SK-N-DZ (cell line): ENCODE results near the gene PPP1R16B.
"Not testable (repeated sequence)": the region's sequence is repeated elsewhere in the genome, so short reads cannot be mapped to it uniquely, and the experiment has no call there.

ENCODE experiments used
- DNase-seq: peaks from one replicate; pipeline ENCODE4 v3.0.0-alpha.2; 2015; ENCODE audit warnings: low spot score

The PPP1R16B gene

DNA sequence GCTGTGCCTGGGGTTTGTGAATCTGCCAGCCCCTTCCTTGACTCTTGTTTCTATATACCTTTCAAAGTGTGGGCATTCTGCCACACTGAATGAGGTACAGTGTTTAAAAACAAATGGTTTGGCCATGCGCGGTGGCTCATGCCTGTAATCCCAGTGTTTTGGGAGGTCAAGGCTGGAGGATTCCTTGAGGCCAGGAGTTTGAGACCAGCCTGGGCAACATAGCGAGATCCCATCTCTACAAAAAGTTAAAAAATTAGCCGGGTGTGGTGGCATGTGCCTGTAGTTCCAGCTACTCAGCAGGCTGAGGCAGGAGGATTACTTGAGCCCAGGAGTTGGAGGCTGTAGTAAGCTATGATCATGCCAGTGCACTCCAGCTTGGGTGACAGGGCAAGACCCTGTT, 126.5 kb downstream of the PPP1R16B start:
- no peak for DNase-seq

DNA sequence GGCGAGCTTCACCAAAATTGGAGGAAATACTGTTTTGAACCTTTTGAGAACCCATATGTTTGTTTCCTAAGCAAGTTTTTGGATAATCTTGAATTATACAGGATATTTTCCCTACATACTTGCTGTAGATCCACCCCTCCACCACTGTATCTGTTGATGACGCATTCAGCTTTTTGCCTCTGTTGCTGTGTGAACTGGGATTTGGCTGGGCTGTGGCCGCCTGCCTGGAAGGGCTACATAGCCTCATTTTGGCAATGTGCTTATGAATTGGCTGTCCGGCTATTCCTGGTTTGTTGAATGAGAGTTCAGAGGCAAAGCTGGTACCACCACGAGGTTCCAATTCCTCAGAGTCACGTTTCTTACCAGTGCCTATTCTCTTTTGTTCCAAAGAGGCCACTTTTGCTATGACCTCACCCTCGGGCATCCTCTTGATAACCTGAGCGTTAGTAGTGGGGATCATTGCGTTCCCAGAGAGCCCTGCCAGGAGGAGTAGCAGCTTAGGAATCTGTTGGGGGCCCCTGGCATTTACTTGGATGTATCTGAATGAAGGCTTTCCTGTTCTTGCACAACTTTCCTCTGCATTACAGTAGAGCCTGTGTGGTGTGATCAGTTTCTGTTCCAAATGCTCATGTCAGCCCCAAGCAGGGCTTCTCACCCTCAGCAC, 127.1 kb downstream of the PPP1R16B start:
- DNase-seq: no peak

DNA sequence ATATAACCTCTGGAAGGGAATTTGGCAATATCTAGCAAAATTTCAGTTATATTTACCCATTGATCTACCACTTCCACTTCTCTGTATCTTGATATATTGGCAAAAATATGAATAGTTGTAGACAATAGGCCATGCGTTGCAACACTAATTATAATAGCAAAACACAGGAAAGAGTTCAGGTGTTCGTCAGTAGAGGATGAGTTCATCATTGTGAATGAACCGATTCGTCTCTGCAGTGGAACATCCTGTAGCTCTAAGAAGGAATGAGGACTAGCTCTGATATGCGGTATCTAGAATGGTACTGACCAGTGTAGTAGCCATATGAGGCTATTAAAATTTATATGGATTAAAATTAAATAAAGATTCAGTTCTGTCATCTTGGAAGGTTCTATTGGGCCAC, 129.0 kb downstream of the PPP1R16B start:
- DNase-seq: no peak

DNA sequence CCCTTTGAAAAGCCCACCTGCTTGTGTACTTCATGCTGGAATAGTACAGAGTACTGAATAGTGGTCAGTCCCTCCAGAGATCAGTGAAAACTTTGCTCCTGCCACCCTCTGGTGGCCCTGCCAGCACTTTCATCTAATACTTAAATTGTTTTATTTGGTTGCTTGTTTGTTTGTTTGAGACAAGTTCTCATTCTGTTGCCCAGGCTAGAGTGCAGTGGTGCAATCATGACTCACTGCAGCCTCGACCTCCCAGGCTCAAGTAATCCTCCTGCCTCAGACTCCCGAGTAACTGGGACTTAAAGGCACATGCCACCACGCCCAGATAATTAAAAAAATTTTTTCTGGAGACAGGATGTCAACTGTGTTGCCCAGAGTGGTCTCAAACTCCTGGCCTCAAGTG, 129.8 kb downstream of the PPP1R16B start:
- DNase-seq: no peak

DNA sequence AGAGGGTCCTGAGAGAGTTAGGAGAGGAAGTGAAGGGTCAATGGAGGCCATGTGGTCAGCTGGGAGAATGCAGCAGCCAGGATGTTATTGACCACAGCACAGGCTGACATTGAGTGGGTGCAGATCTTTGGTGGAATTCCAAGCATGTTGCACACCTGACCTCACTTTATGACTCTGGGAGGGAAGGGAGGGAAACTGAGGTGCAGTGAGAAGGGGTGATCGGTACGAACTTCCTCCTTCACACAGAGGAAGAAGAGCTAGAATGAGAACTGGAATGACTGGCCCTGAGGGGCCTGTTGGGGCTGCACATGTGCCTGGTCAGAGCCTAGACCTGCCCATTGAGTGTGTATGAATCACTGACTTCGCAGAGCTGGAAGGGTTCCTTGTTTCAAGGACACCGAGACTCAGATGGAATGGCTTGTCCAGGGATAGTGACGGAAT, 130.5 kb downstream of the PPP1R16B start:
- DNase-seq: no peak

- no peak for DNase-seq
Measured at GRCh38 chr20:38937000-38937399, 131.5 kb downstream of the PPP1R16B start.

- DNase-seq: no peak
Measured at GRCh38 chr20:38937978-38938473, 132.5 kb downstream of the PPP1R16B start.

- no peak for DNase-seq
Measured at GRCh38 chr20:38939686-38940085, 134.2 kb downstream of the PPP1R16B start.

GRCh38 chr20:38940644-38941043, 135.1 kb downstream of the PPP1R16B start:
- no peak for DNase-seq

- no peak for DNase-seq
Measured at GRCh38 chr20:38941726-38942389, 136.4 kb downstream of the PPP1R16B start.

DNA sequence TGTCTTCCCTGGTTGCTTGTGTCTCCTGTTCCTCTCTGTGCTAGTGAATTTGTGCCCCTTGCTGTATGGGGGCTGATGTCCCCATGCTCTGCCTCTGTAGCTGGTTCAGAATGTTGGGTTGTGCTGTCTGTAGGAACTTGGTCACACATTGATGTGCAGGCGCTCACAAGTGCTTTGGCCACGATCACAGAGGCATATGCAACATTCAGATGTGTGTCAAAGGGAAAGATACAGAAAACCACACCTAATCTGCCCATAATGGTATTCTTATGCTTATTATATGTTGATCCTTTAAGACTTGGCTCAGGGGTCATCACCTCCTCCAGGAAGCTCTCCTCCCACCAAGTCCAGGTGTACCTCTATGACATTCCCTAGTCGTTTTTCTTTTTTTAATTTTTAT, 139.5 kb downstream of the PPP1R16B start:
- DNase-seq: no peak

DNA sequence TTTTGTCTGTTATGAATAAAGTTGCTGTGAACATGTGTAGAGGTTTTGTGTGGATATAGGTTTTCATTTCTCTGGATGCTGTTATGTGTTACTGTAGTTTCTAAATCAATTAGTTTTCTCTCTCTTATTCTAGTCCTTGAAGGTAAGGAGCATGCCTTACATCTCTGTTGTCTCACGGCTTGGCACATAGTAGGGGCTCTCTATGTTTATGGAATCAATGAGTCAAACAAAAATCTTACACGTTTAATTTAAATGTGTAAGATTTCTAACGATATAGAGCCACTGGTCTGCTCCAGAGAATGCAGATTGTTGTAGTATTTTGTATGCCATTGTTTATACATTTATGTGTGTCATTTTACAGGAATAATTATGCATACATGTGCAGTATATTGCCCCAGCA, 141.3 kb downstream of the PPP1R16B start:
- no peak for DNase-seq

DNA sequence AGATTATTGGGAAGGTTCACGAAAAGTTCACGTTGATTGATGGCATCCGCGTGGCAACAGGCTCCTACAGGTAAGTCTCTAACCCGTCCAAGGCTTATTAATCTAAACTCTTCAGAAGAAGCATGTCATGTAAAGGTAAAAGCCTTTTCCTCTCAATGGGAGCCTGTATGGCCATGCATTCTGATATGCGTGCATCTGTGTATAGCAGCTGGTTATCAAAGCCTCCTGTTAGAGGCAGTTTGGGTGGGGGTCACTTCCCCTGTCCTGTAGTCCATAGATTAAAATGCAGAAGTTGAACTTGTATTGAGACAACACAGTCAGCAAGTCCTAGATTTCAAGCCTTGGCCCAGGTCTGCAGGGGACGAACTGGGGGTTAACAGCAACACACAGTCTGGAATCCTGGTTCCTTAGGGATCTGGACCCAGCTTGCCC, 142.4 kb downstream of the PPP1R16B start:
- no peak for DNase-seq

DNA sequence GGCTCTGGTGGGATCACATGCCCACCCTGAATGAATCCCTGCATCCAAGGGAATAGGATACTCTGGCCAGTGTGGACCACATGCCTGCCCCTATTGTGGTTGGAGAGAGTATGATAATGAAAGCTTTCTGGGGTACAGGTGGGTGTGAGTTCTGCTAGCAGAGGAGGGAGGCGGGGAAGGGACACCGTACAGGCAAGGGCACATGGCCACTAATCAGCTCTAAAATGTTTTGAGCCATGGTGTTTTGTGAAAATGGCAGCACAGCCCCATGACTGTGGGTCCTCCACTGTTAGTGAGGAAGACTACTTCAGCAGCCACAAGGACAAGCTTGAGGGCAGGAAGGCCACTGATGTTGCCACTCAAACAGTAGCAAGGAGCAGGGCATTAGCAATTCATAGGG, 144.8 kb downstream of the PPP1R16B start:
- DNase-seq: no peak

DNA sequence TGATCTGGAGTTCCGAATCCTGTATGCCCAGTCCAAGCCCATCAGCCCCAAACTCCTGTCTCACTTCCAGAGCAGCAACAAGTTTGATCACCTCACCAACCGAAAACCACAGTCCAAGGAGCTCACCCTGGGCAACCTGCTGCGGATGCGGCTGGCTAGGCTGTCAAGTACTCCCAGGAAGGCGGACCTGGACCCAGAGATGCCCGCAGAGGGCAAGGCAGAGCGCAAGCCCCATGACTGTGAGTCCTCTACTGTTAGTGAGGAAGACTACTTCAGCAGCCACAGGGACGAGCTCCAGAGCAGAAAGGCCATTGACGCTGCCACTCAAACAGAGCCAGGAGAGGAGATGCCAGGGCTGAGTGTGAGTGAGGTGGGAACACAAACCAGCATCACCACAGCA, 146.1 kb downstream of the PPP1R16B start:
- DNase-seq: no peak

GRCh38 chr20:38952153-38952552, 146.7 kb downstream of the PPP1R16B start:
- DNase-seq: no peak

GRCh38 chr20:38953630-38954340, 148.3 kb downstream of the PPP1R16B start:
- no peak for DNase-seq

DNA sequence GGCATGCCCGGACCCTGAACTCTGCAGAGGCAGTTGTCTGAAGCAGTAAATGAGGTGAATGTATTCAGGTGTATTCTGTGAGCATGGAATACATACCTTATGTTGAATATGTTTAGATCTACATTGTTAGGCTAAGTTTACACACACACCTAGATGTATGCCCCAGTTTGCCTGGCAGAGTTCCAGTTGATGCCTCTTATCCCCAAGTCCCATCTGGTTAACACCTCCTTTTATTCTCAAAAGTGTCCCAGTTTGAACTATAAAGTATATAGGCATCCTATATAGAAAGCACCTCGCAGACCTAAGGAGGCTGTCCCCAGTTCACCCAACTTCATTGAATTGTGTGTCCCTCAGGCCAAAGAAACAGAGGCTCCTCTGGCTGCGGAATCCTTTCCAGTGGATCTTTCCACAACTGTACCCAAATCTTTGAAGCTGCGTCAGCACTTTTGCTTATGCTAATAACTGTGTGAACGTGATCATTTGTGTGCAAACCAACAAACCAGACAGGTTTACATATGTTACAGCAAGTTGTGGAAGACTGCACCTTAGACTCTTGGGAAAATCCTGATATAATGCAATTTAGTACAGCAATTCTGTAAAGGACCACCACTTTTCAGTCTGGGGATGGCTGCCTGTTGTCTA, 151.9 kb downstream of the PPP1R16B start:
- DNase-seq: no peak

DNA sequence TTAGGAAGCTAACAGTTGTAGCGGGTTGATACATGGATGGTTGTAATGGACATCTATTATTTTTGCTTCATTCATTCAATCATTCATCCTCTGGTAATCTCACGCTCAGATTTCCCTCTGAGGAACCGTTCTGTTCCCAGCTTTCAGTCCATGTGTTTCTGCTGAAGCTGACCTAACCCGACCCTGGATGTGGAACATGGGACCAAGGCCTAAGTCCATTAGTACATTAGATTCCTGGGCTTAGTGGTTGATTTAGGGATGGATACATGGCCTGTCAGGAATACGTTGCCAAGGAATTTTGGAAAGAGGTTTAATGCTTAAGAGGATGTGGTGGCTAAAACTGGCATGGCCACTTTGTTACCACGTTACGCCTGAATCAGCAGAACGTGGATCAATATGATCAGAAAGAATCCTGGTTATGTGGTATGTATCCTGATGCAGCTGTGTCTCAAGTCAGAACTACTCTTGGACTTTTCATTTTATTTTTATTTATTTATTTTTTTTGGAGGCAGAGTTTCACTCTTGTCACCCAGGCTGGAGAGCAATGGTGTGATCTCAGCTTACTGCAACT, 152.5 kb downstream of the PPP1R16B start:
- DNase-seq: no peak

DNA sequence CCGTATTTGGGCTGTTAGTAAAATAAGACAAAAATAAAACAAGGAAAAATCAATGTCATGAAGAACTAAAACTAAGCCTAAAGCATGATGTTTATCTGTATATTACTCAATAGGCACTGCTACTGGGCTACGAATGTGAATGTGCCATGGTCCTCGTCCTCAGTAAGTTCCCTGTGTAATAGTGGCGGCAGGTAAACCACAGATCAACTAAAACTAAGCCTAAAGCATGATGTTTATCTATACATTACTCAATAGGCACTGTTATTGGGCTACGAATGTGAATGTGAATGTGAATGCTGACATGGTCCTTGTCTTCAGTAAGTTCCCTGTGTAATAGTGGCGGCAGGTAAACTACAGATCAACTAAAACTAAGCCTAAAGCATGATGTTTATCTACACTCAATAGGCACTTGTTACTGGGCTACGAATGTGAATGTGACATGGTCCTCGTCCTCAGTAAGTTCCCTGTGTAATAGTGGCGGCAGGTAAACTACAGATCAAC, 154.7 kb downstream of the PPP1R16B start:
- DNase-seq: not testable (repeated sequence)

GRCh38 chr20:38961530-38962043, 156.1 kb downstream of the PPP1R16B start:
- peak; percentile 30 for DNase-seq
